HEK293 (cell line): Measurements from ENCODE around the gene FBXW11.

Experiments used
- CTCF ChIA-PET: fragments of 350-600 bp; formaldehyde crosslinking; extraction: SDS; loops from one replicate; lab custom pipeline; 2021; ENCODE audit warnings: antibody characterized with exemption; lab: Yijun Ruan, JAX
- POLR2A ChIA-PET: fragments of 300-600 bp; formaldehyde crosslinking; extraction: SDS; loops from one replicate; lab custom pipeline; 2020; ENCODE audit warnings: antibody characterized with exemption, inconsistent platforms; lab: Yijun Ruan, JAX
- H3K27ac ChIP-seq: fragments of 200-500 bp; sonication (Bioruptor generic); 2 replicates; pipeline ENCODE4 v1.5.1; 2014; ENCODE audit warnings: low read depth, low read length, control low read depth, inconsistent platforms; ENCODE audit errors: extremely low read depth
- H3K36me3 ChIP-seq, 2 experiments: fragments of 200-500 bp in 1 of 2; sonication (Bioruptor generic) in 1 of 2; 1 replicate in 1 of 2; 2 replicates in 1 of 2; pipeline ENCODE4 v1.5.1; 2014 to 2017; ENCODE audit warnings: inconsistent platforms in 2 of 2, low read length in 2 of 2; ENCODE audit not compliant: control insufficient read depth in 2 of 2, insufficient read depth in 1 of 2
- H3K4me1 ChIP-seq: fragments of 200-500 bp; sonication (Bioruptor generic); 2 replicates; pipeline ENCODE4 v1.5.1; 2014; ENCODE audit warnings: mild to moderate bottlenecking, low read length, inconsistent platforms; ENCODE audit not compliant: control insufficient read depth, insufficient read depth
- H3K4me3 ChIP-seq: 2 replicates; pipeline ENCODE4 v1.5.1; 2011; ENCODE audit warnings: low read depth, mild to moderate bottlenecking, control low read depth, low read length, moderate library complexity
- H3K9me3 ChIP-seq: fragments of 200-500 bp; sonication (Bioruptor generic); 2 replicates; pipeline ENCODE4 v1.5.1; 2014; ENCODE audit warnings: low read depth, low read length, inconsistent platforms; ENCODE audit not compliant: control insufficient read depth, insufficient read depth
- BCL11A ChIP-seq: fragments of 450-650 bp; formaldehyde crosslinking; IDR thresholded peaks from 2 replicates; pipeline ENCODE4 v1.5.1; 2016; ENCODE audit warnings: low read depth, missing biosample characterization, missing genetic modification characterization
- BCL11B ChIP-seq: fragments of 450-650 bp; formaldehyde crosslinking; IDR thresholded peaks from 2 replicates; pipeline ENCODE4 v1.5.1; 2016; ENCODE audit warnings: low read depth, missing biosample characterization, missing genetic modification characterization
- GLIS1 ChIP-seq: fragments of 450-650 bp; formaldehyde crosslinking; IDR thresholded peaks from 2 replicates; pipeline ENCODE4 v1.5.1; 2016; ENCODE audit warnings: missing biosample characterization, missing genetic modification characterization
- SCRT1 ChIP-seq: fragments of 450-650 bp; formaldehyde crosslinking; IDR thresholded peaks from 2 replicates; pipeline ENCODE4 v1.5.1; 2016; ENCODE audit warnings: missing biosample characterization, missing genetic modification characterization, borderline replicate concordance
- ZNF175 ChIP-seq: fragments of 450-650 bp; formaldehyde crosslinking; IDR thresholded peaks from 2 replicates; pipeline ENCODE4 v1.5.1; 2016; ENCODE audit warnings: missing biosample characterization, missing genetic modification characterization
- ZNF184 ChIP-seq: fragments of 450-650 bp; IDR thresholded peaks from 2 replicates; pipeline ENCODE4 v1.5.1; 2018; ENCODE audit warnings: missing biosample characterization, mild to moderate bottlenecking, missing genetic modification characterization
- ZNF211 ChIP-seq: fragments of 450-650 bp; formaldehyde crosslinking; IDR thresholded peaks from 2 replicates; pipeline ENCODE4 v1.5.1; 2016; ENCODE audit warnings: low read depth, missing biosample characterization, missing genetic modification characterization
- ZNF266 ChIP-seq: fragments of 450-650 bp; formaldehyde crosslinking; IDR thresholded peaks from 2 replicates; pipeline ENCODE4 v1.5.1; 2016; ENCODE audit warnings: missing biosample characterization, missing genetic modification characterization, low read depth
- ZNF354C ChIP-seq: fragments of 450-650 bp; formaldehyde crosslinking; IDR thresholded peaks from 2 replicates; pipeline ENCODE4 v1.5.1; 2016; ENCODE audit warnings: missing biosample characterization, missing genetic modification characterization, low read depth, borderline replicate concordance
- ZNF530 ChIP-seq: fragments of 450-650 bp; formaldehyde crosslinking; IDR thresholded peaks from 2 replicates; pipeline ENCODE4 v1.5.1; 2016; ENCODE audit warnings: low read depth, missing biosample characterization, missing genetic modification characterization
- ZNF555 ChIP-seq: fragments of 450-650 bp; formaldehyde crosslinking; conservative IDR thresholded peaks from 2 replicates; pipeline ENCODE4 v1.5.1; 2017; ENCODE audit warnings: missing biosample characterization, mild to moderate bottlenecking, missing genetic modification characterization, inconsistent platforms
- ZNF626 ChIP-seq: fragments of 450-650 bp; sonication (Bioruptor Pico); formaldehyde crosslinking; IDR thresholded peaks from 2 replicates; pipeline ENCODE4 v1.5.1; 2018; ENCODE audit warnings: missing biosample characterization, missing genetic modification characterization, inconsistent platforms
- ZNF629 ChIP-seq: fragments of 450-650 bp; formaldehyde crosslinking; IDR thresholded peaks from 2 replicates; pipeline ENCODE4 v1.5.1; 2017; ENCODE audit warnings: missing biosample characterization, missing genetic modification characterization
- ZNF677 ChIP-seq: fragments of 450-650 bp; IDR thresholded peaks from 2 replicates; pipeline ENCODE4 v1.5.0; 2018; ENCODE audit warnings: missing biosample characterization, mild to moderate bottlenecking, missing genetic modification characterization, moderate library complexity
- ZNF785 ChIP-seq: fragments of 450-650 bp; formaldehyde crosslinking; IDR thresholded peaks from 2 replicates; pipeline ENCODE4 v1.5.1; 2016; ENCODE audit warnings: missing biosample characterization, missing genetic modification characterization
- TF ChIP-seq, protein P1 (sequence below): fragments of 450-650 bp; formaldehyde crosslinking; IDR thresholded peaks from 2 replicates; pipeline ENCODE4 v1.5.1; 2017; ENCODE audit warnings: missing biosample characterization, mild to moderate bottlenecking, missing genetic modification characterization, moderate library complexity
- TF ChIP-seq, protein P2 (sequence below): fragments of 450-650 bp; formaldehyde crosslinking; optimal IDR thresholded peaks from 2 replicates; pipeline ENCODE3; 2016; ENCODE audit warnings: missing biosample characterization, mild to moderate bottlenecking, missing genetic modification characterization
- TF ChIP-seq, protein P3 (sequence below): fragments of 450-650 bp; formaldehyde crosslinking; IDR thresholded peaks from 2 replicates; pipeline ENCODE4 v1.5.1; 2017; ENCODE audit warnings: missing biosample characterization, missing genetic modification characterization

FBXW11 gene

DNA sequence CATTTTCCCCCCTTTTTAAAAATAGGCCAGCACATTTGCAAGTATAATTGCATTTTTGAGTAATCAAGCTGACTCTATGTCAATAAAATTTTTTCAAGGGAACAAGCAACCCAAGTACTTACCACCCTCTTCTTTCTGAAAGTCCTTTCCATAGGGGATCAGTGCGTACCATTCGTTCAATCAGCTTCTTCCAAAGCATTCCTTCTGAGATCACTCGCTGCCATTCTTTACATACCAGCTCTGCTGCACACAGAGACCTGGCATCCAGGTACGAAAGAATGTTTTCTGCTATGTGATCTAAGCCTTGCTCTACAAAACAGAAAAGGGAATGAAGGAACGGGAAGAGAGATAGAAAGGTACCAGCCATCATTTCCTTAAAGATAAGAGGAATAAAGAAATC is 106.6 kb downstream of the FBXW11 start:
- TF ChIP-seq ZNF785 (tag by site-specific recombination) = no peak
- TF ChIP-seq, all 188 proteins: peak for 0
- H3K27ac ChIP-seq = no peak overlapping the region
- no peaks in the 10 kb centered on the region for H3K9me3 ChIP-seq
- H3K4me3 ChIP-seq = no peak overlapping the region
- CTCF ChIA-PET = interaction anchor here (0.7 to 2.5 kb wide), 8 partner anchors 9 to 485 kb away, joined by 3 to 17 read pairs (median 6); no protein-coding TSS in a partner anchor
- POLR2A ChIA-PET = no interaction called here
- H3K36me3 ChIP-seq = peaks cover 0 to 7% of the 10 kb centered on the region in 2 experiments; a peak in 1 of 3 replicates
- no peaks in the 10 kb centered on the region for H3K4me1 ChIP-seq

DNA sequence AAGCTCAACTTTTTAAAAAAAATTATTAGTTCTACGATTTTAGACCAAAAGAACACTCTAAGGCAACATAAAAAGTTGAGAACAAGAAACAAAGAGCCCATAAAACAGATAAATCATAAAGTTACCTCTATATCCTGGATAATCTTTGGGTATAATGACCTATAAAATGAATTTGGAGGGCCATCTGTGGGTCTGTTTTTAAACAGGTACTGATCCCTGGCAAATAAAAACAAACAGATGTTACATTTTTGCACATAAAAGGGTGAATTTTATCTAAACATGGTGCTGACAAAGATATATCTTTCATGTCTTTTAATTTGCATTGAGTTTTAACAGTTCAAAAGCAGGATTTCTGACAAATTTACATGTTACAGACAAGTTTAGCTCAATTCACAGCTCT is 107.6 kb downstream of the FBXW11 start:
- Histone ChIP-seq H3K9me3 (no peaks in the 10 kb centered on the region), H3K36me3 (peaks cover 0 to 7% of the 10 kb centered on the region in 2 experiments; a peak in 1 of 3 replicates), H3K4me3 (no peak overlapping the region), H3K4me1 (no peaks in the 10 kb centered on the region), H3K27ac (no peak overlapping the region)
- CTCF ChIA-PET = interaction anchor here (1.0 to 2.5 kb wide), 7 partner anchors 8 to 480 kb away, joined by 3 to 17 read pairs (median 7); no protein-coding TSS in a partner anchor
- TF ChIP-seq ZNF354C (tag by site-specific recombination) (no peak), ZNF184 (tag by site-specific recombination) (no peak), ZNF530 (tag by site-specific recombination) (no peak), GLIS1 (tag by site-specific recombination) (no peak), BCL11A (no peak), ZNF266 (tag by site-specific recombination) (no peak), ZNF211 (tag by site-specific recombination) (no peak), ZNF555 (tag by site-specific recombination) (no peak), ZNF626 (tag by site-specific recombination) (no peak), BCL11B (no peak), ZNF677 (tag by site-specific recombination) (no peak), SCRT1 (tag by site-specific recombination) (no peak), ZNF629 (no peak)
- TF ChIP-seq, protein P1, sequence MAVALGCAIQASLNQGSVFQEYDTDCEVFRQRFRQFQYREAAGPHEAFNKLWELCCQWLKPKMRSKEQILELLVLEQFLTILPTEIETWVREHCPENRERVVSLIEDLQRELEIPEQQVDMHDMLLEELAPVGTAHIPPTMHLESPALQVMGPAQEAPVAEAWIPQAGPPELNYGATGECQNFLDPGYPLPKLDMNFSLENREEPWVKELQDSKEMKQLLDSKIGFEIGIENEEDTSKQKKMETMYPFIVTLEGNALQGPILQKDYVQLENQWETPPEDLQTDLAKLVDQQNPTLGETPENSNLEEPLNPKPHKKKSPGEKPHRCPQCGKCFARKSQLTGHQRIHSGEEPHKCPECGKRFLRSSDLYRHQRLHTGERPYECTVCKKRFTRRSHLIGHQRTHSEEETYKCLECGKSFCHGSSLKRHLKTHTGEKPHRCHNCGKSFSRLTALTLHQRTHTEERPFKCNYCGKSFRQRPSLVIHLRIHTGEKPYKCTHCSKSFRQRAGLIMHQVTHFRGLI (tag by site-specific recombination) = no peak
- TF ChIP-seq, protein P2, sequence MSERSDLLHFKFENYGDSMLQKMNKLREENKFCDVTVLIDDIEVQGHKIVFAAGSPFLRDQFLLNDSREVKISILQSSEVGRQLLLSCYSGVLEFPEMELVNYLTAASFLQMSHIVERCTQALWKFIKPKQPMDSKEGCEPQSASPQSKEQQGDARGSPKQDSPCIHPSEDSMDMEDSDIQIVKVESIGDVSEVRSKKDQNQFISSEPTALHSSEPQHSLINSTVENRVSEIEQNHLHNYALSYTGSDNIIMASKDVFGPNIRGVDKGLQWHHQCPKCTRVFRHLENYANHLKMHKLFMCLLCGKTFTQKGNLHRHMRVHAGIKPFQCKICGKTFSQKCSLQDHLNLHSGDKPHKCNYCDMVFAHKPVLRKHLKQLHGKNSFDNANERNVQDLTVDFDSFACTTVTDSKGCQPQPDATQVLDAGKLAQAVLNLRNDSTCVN (tag by site-specific recombination) = no peak
- POLR2A ChIA-PET = no interaction called here

DNA sequence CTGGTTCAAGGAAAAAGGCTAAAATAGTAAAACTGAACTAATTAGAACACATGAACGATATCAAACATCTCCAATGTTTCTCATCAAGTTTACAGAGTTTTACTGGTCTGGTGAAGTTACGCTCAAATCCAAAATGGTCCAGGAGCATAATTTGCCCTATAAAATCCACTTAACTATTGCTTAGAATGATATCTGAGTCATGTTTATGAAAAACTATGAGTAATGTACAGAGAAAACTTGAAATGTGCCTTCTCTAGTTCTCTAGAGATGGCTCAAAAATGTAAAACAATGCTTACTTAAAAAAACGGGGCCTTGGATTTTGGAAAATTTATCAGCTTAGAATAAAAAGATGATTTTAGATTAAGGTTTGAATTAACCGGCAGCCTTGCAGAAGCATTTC is 108.1 kb downstream of the FBXW11 start:
- POLR2A ChIA-PET = no interaction called here
- H3K36me3 ChIP-seq = peaks cover 0 to 7% of the 10 kb centered on the region in 2 experiments; a peak in 1 of 3 replicates
- no peak overlapping the region for H3K4me3 ChIP-seq
- CTCF ChIA-PET = interaction anchor here (1.3 to 2.5 kb wide), 5 partner anchors 9 to 480 kb away, joined by 3 to 17 read pairs (median 7); no protein-coding TSS in a partner anchor
- H3K4me1 ChIP-seq = no peaks in the 10 kb centered on the region
- H3K27ac ChIP-seq = no peak overlapping the region
- TF ChIP-seq ZNF175 = no peak
- TF ChIP-seq, protein P3, sequence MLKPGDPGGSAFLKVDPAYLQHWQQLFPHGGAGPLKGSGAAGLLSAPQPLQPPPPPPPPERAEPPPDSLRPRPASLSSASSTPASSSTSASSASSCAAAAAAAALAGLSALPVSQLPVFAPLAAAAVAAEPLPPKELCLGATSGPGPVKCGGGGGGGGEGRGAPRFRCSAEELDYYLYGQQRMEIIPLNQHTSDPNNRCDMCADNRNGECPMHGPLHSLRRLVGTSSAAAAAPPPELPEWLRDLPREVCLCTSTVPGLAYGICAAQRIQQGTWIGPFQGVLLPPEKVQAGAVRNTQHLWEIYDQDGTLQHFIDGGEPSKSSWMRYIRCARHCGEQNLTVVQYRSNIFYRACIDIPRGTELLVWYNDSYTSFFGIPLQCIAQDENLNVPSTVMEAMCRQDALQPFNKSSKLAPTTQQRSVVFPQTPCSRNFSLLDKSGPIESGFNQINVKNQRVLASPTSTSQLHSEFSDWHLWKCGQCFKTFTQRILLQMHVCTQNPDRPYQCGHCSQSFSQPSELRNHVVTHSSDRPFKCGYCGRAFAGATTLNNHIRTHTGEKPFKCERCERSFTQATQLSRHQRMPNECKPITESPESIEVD (tag by site-specific recombination) = 0 out of 2 replicates have a peak, but pooled peaks have one; percentile 18
- no peaks in the 10 kb centered on the region for H3K9me3 ChIP-seq
